Loucy (cell line): ENCODE measurements around the gene RUVBL1.

Experiments used
- H2AFZ ChIP-seq: fragments of 200-600 bp; sonication (generic); 2 replicates; pipeline ENCODE4 v1.6.0; 2016; ENCODE audit warnings: antibody characterized with exemption, mild to moderate bottlenecking, low read length, moderate library complexity
- H3F3A ChIP-seq: fragments of 200-600 bp; 2 replicates; pipeline ENCODE4 v1.6.0; 2016; ENCODE audit warnings: antibody characterized with exemption, low read depth, mild to moderate bottlenecking
- H3K27me3 ChIP-seq: fragments of 200-600 bp; sonication (generic); 2 replicates; pipeline ENCODE4 v1.6.1; 2014; ENCODE audit warnings: low read length, mild to moderate bottlenecking; ENCODE audit not compliant: insufficient read depth, poor library complexity, severe bottlenecking
- H3K36me3 ChIP-seq: fragments of 200-600 bp; sonication (generic); 2 replicates; pipeline ENCODE4 v1.6.1; 2016; ENCODE audit warnings: low read length; ENCODE audit not compliant: insufficient read depth
- H3K4me1 ChIP-seq: fragments of 200-600 bp; sonication (generic); 2 replicates; pipeline ENCODE4 v1.5.1; 2014; ENCODE audit warnings: low read length, mild to moderate bottlenecking; ENCODE audit not compliant: insufficient read depth, poor library complexity, severe bottlenecking
- H3K4me2 ChIP-seq: fragments of 200-600 bp; sonication (generic); 2 replicates; pipeline ENCODE4 v1.6.0; 2014; ENCODE audit warnings: antibody characterized with exemption, low read length, low read depth, mild to moderate bottlenecking; ENCODE audit not compliant: poor library complexity, severe bottlenecking
- H3K4me3 ChIP-seq: fragments of 200-600 bp; sonication (generic); 2 replicates; pipeline ENCODE4 v1.5.1; 2014; ENCODE audit warnings: low read length, mild to moderate bottlenecking, mixed read lengths; ENCODE audit not compliant: poor library complexity, severe bottlenecking
- H3K79me2 ChIP-seq: fragments of 200-600 bp; sonication (generic); 2 replicates; pipeline ENCODE4 v1.6.1; 2014; ENCODE audit warnings: low read length; ENCODE audit not compliant: insufficient read depth
- H3K9ac ChIP-seq: fragments of 200-600 bp; sonication (generic); 2 replicates; pipeline ENCODE4 v1.6.0; 2014; ENCODE audit warnings: mild to moderate bottlenecking, low read depth, low read length, moderate library complexity; ENCODE audit not compliant: poor library complexity, severe bottlenecking
- H3K9me2 ChIP-seq: fragments of 200-600 bp; sonication (generic); replicated peaks from 2 replicates; pipeline ENCODE4 v1.6.1; 2016; ENCODE audit warnings: low read depth, low read length, mixed read lengths
- H3K9me3 ChIP-seq: fragments of 200-600 bp; sonication (generic); 2 replicates; pipeline ENCODE4 v1.6.1; 2014; ENCODE audit warnings: mild to moderate bottlenecking, antibody characterized with exemption, low read length, low read depth; ENCODE audit not compliant: insufficient read depth
- H4K20me1 ChIP-seq: fragments of 200-600 bp; sonication (generic); 2 replicates; pipeline ENCODE4 v1.6.0; 2014; ENCODE audit warnings: antibody characterized with exemption, low read length, mild to moderate bottlenecking; ENCODE audit not compliant: insufficient read depth, poor library complexity, severe bottlenecking
- CTCF ChIP-seq: fragments of 200-600 bp; sonication (generic); conservative IDR thresholded peaks from 2 replicates; pipeline ENCODE4 v1.5.1; 2014; ENCODE audit warnings: mild to moderate bottlenecking, antibody characterized with exemption, low read length
- EZH2phosphoT487 ChIP-seq: fragments of 200-600 bp; IDR thresholded peaks from 2 replicates; pipeline ENCODE4 v1.6.1; 2018; ENCODE audit warnings: antibody characterized with exemption, mild to moderate bottlenecking, moderate library complexity, borderline replicate concordance

The RUVBL1 gene

DNA sequence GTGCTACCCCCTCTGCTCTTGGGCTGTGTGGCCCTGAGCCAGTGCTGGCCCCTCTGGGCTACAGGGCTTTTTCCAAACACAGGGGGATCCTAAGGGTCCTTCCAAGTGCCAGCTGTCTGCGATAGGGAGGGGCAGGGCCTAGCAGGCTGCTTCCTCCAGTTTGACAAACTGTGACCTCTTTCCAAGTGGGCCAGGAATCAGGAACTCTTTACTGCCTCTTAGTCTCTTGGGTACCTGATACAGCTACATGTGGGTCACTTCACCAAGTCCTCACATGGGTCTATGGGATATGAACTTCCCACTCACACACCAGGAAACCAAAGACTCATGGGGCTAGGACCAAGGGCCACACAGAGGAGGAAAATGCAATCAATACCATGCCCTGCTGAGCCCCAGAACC is 45.9 kb downstream of the RUVBL1 start:
- Histone ChIP-seq H3K9me2 (no peaks in the 10 kb centered on the region), H3K4me1 (no peaks in the 10 kb centered on the region), H4K20me1 (no peaks in the 10 kb centered on the region), H2AFZ (no peak overlapping the region), H3K36me3 (peaks cover 42% of the 10 kb centered on the region; the same call in 1 of the 2 replicates), H3F3A (no peaks in the 10 kb centered on the region), H3K9me3 (no peaks in the 10 kb centered on the region), H3K4me3 (no peak overlapping the region), H3K4me2 (no peak overlapping the region), H3K79me2 (no peaks in the 10 kb centered on the region), H3K27me3 (no peaks in the 10 kb centered on the region), H3K9ac (no peak overlapping the region)
- no peak for TF ChIP-seq CTCF
- no peak for TF ChIP-seq EZH2phosphoT487

GRCh38 chr3:128077202-128077624 is 46.4 kb downstream of the RUVBL1 start:
- Histone ChIP-seq H3K9ac (no peak overlapping the region), H3K79me2 (no peaks in the 10 kb centered on the region), H3K27me3 (no peaks in the 10 kb centered on the region), H3K4me2 (no peak overlapping the region), H2AFZ (no peak overlapping the region), H3K4me3 (no peak overlapping the region), H3K36me3 (peaks cover 42% of the 10 kb centered on the region; the same call in 1 of the 2 replicates), H4K20me1 (no peaks in the 10 kb centered on the region), H3F3A (no peaks in the 10 kb centered on the region), H3K9me3 (no peaks in the 10 kb centered on the region), H3K4me1 (no peaks in the 10 kb centered on the region), H3K9me2 (no peaks in the 10 kb centered on the region)
- TF ChIP-seq EZH2phosphoT487 (no peak), CTCF (no peak)

GRCh38 chr3:128076483-128077201 is 47.0 kb downstream of the RUVBL1 start:
- no peak for TF ChIP-seq EZH2phosphoT487
- TF ChIP-seq CTCF, result no peak
- H3K4me3 ChIP-seq, result no peak overlapping the region
- H4K20me1 ChIP-seq, result no peaks in the 10 kb centered on the region
- H3K79me2 ChIP-seq, result no peaks in the 10 kb centered on the region
- no peaks in the 10 kb centered on the region for H3K9me2 ChIP-seq
- H3K36me3 ChIP-seq, result peaks cover 43% of the 10 kb centered on the region; the same call in 1 of the 2 replicates
- no peak overlapping the region for H3K9ac ChIP-seq
- no peak overlapping the region for H2AFZ ChIP-seq
- no peaks in the 10 kb centered on the region for H3F3A ChIP-seq
- H3K4me2 ChIP-seq, result no peak overlapping the region
- no peaks in the 10 kb centered on the region for H3K9me3 ChIP-seq
- no peaks in the 10 kb centered on the region for H3K4me1 ChIP-seq
- no peaks in the 10 kb centered on the region for H3K27me3 ChIP-seq
